Left ventricle myocardium inferior (tissue), 1 donor: Measurements from ENCODE around the gene HNRNPF. TPM values are rescaled to one million over a fixed set of nuclear protein-coding genes. Genes with fewer than 3 reads are reported as not detected.

Experiments used
- DNase-seq: peaks from one replicate; pipeline ENCODE4 v3.0.0-alpha.2; 2020
- H3K27ac ChIP-seq: fragments of 200-600 bp; replicated peaks from 2 replicates; pipeline ENCODE4 v1.8.0; 2021
- H3K27me3 ChIP-seq: fragments of 200-600 bp; 2 replicates; pipeline ENCODE4 v1.8.0; 2021; ENCODE audit warnings: low read depth
- H3K36me3 ChIP-seq: fragments of 200-600 bp; 2 replicates; pipeline ENCODE4 v1.8.0; 2021
- H3K4me1 ChIP-seq: fragments of 200-600 bp; 2 replicates; pipeline ENCODE4 v1.8.0; 2021
- H3K4me3 ChIP-seq: fragments of 200-600 bp; 2 replicates; pipeline ENCODE4 v1.8.0; 2021; ENCODE audit warnings: mild to moderate bottlenecking, moderate library complexity
- H3K9me3 ChIP-seq: fragments of 200-600 bp; replicated peaks from 2 replicates; pipeline ENCODE4 v1.8.0; 2021
- intact Hi-C: fragments of 100-400 bp; cut with micrococcal nuclease; formaldehyde crosslinking; loops from one replicate; pipeline ENCODE4 v1.11.0; 2022
- total RNA-seq: library from RNA; stranded (reverse); fragmentation: NEBNext Ultra II Directional; extraction: Animal tissue kit (Norgen Biotek cat#: 25700); gene quantifications from one replicate; pipeline ENCODE4 v1.2.1, GENCODE V29; 2021
- TF ChIP-seq, protein P1 (sequence below): fragments of 200-600 bp; IDR thresholded peaks from 2 replicates; pipeline ENCODE4 v1.8.0; 2021; ENCODE audit warnings: antibody characterized with exemption, mild to moderate bottlenecking, borderline replicate concordance
- donor health status: DM: no; HTN: yes; CAD: no; lungs with severe emphysema.

Gene HNRNPF
- total RNA-seq, 1 donor from 2014 or later, result 70.5 TPM

DNA sequence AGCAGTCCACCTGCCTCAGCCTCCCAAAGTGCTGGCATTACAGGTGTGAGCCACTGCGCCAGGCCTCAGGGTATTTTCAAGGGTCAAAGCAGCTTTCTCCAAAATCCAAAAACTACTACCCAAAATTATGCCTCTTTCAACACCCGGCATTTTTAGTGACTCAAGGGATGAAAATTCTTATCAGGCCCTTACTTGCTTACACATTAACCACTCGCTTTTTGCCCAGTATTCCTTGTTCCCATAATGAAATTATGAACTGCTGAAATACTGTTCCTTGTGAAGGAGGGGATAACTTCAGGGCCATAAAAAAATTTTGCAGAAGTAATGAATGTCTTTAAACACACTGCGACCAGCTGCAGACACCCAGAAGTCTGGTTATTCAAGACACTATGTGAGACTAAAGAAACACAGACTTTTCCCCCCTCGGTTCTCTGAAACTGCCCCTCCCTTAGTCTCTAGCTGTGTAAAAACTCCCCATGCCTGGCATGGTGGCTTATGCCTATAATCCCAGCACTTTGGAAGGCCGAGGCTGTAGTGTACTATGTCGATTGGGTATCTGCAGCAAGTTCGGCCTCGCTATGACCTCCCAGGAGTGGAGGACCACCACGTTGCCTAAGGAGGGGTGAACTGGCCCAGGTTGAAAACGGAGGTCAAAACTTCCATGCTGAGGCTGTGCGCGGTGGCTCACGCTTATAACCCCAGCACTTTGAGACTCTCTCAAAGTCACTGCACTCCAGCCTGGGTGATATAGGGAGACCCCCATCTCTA is 25.6 kb downstream of the HNRNPF start:
- TF ChIP-seq, protein P1, sequence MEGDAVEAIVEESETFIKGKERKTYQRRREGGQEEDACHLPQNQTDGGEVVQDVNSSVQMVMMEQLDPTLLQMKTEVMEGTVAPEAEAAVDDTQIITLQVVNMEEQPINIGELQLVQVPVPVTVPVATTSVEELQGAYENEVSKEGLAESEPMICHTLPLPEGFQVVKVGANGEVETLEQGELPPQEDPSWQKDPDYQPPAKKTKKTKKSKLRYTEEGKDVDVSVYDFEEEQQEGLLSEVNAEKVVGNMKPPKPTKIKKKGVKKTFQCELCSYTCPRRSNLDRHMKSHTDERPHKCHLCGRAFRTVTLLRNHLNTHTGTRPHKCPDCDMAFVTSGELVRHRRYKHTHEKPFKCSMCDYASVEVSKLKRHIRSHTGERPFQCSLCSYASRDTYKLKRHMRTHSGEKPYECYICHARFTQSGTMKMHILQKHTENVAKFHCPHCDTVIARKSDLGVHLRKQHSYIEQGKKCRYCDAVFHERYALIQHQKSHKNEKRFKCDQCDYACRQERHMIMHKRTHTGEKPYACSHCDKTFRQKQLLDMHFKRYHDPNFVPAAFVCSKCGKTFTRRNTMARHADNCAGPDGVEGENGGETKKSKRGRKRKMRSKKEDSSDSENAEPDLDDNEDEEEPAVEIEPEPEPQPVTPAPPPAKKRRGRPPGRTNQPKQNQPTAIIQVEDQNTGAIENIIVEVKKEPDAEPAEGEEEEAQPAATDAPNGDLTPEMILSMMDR, result no peak
- peak; percentile 10 for DNase-seq

GRCh38 chr10:43380610-43381222 is 28.3 kb downstream of the HNRNPF start:
- no peak for DNase-seq
- H3K27ac ChIP-seq, result no peak overlapping the region
- H3K36me3 ChIP-seq, result peaks cover 3% of the 10 kb centered on the region
- TF ChIP-seq, protein P1, result no peak
- no peaks in the 10 kb centered on the region for H3K27me3 ChIP-seq
- H3K4me3 ChIP-seq, result no peak overlapping the region
- no peaks in the 10 kb centered on the region for H3K9me3 ChIP-seq
- H3K4me1 ChIP-seq, result peaks cover 7% of the 10 kb centered on the region
- intact Hi-C loops, result no loop called here

More for the DNA sequence above, 25.6 kb downstream of the HNRNPF start:
- intact Hi-C loops, result no loop called here
- Histone ChIP-seq H3K27ac (no peak overlapping the region), H3K36me3 (peaks cover 29% of the 10 kb centered on the region), H3K27me3 (no peaks in the 10 kb centered on the region), H3K4me3 (no peak overlapping the region), H3K4me1 (peaks cover 8% of the 10 kb centered on the region), H3K9me3 (no peaks in the 10 kb centered on the region)

- intact Hi-C loops, result no loop called here
- TF ChIP-seq, protein P1, result no peak
- no peak for DNase-seq
- Histone ChIP-seq H3K36me3 (no peaks in the 10 kb centered on the region), H3K27me3 (no peaks in the 10 kb centered on the region), H3K27ac (no peak overlapping the region), H3K4me1 (peaks cover 11% of the 10 kb centered on the region), H3K4me3 (no peak overlapping the region), H3K9me3 (no peaks in the 10 kb centered on the region)
Observed at GRCh38 chr10:43377424-43377883, 31.5 kb downstream of the HNRNPF start.

GRCh38 chr10:43376828-43377423 is 32.1 kb downstream of the HNRNPF start:
- H3K36me3 ChIP-seq, result no peaks in the 10 kb centered on the region

GRCh38 chr10:43376046-43376635 is 32.8 kb downstream of the HNRNPF start:
- DNase-seq, result no peak
- H3K27me3 ChIP-seq, result no peaks in the 10 kb centered on the region
- intact Hi-C loops, result no loop called here

More at GRCh38 chr10:43376828-43377423, 32.1 kb downstream of the HNRNPF start:
- Histone ChIP-seq H3K4me1 (peaks cover 11% of the 10 kb centered on the region), H3K27me3 (no peaks in the 10 kb centered on the region), H3K27ac (no peak overlapping the region), H3K9me3 (no peaks in the 10 kb centered on the region), H3K4me3 (no peak overlapping the region)
- TF ChIP-seq, protein P1, result no peak
- DNase-seq, result no peak
- intact Hi-C loops, result no loop called here

More at GRCh38 chr10:43376046-43376635, 32.8 kb downstream of the HNRNPF start:
- no peak overlapping the region for H3K4me3 ChIP-seq
- peaks cover 11% of the 10 kb centered on the region for H3K4me1 ChIP-seq
- no peaks in the 10 kb centered on the region for H3K9me3 ChIP-seq
- H3K27ac ChIP-seq, result no peak overlapping the region
- no peaks in the 10 kb centered on the region for H3K36me3 ChIP-seq
- TF ChIP-seq, protein P1, result no peak
